Ovary (tissue), 9 donors: ENCODE results near the gene NR1H2. TPM values are rescaled to one million over a fixed set of nuclear protein-coding genes. Genes with fewer than 3 reads are reported as not detected.
"Not testable (repeated sequence)": the region's sequence is repeated elsewhere in the genome, so short reads cannot be mapped to it uniquely, and the experiment has no call there.

ENCODE experiments used
- DNase-seq, 5 donors: peaks; one replicate each; pipeline ENCODE4 v3.0.0-alpha.2; 2019 to 2020
- H3K27ac ChIP-seq, 2 donors: fragments of 200-600 bp; one replicate each; pipeline versions ENCODE4 v1.5.1 to v1.8.0; 2019 to 2022
- H3K27me3 ChIP-seq: fragments of 200-600 bp; one replicate; pipeline ENCODE4 v1.8.0; 2022
- H3K36me3 ChIP-seq: fragments of 200-600 bp; sonication (generic); one replicate; pipeline ENCODE4 v1.5.1; 2019
- H3K4me1 ChIP-seq: one replicate; pipeline ENCODE4 v1.8.1; 2013; ENCODE audit warnings: mild to moderate bottlenecking, moderate library complexity; ENCODE audit not compliant: insufficient read depth
- H3K4me3 ChIP-seq: fragments of 200-600 bp; sonication (generic); one replicate; pipeline ENCODE4 v1.5.1; 2017
- H3K9me3 ChIP-seq, 2 donors: fragments of 200-600 bp in 1 of 2; sonication (generic) in 1 of 2; one replicate each; pipeline versions ENCODE4 v1.5.1 to v1.8.1; 2013 to 2019; ENCODE audit warnings: mild to moderate bottlenecking in 1 of 2, moderate library complexity in 1 of 2
- CTCF ChIP-seq, 3 donors: fragments of 450-650 bp in 2 of 3; fragments of 200-600 bp in 1 of 3; IDR thresholded peaks; one replicate each; pipeline versions ENCODE4 v1.5.1 to v1.8.0; 2016 to 2022; ENCODE audit warnings: antibody characterized with exemption in 3 of 3, mild to moderate bottlenecking in 1 of 3
- EP300 ChIP-seq: sonication (generic); formaldehyde crosslinking; IDR thresholded peaks from one replicate; pipeline ENCODE4 v1.6.1; 2017; ENCODE audit warnings: antibody characterized with exemption
- POLR2A ChIP-seq: fragments of 450-650 bp; IDR thresholded peaks from one replicate; pipeline ENCODE4 v1.6.1; 2017; ENCODE audit warnings: antibody characterized with exemption, mild to moderate bottlenecking, moderate library complexity
- WGBS, 3 donors: extraction: QIAGEN DNeasy Blood & Tissue Kit in 1 of 3; methylation state at CpG; one replicate each; pipeline versions ENCODE4 v1.1.5 to v1.1.7; 2013 to 2017; 5-methylcytosine and 5-hydroxymethylcytosine counted together
- intact Hi-C, 4 donors: fragments of 100-400 bp; cut with DNase I; formaldehyde crosslinking; loops; one replicate each; pipeline versions ENCODE4 v1.11.0 to v1.15.1; 2022 to 2023
- polyA plus RNA-seq, 2 donors: library from polyadenylated mRNA; stranded (reverse); fragments of 200-250 nt in 1 of 2; fragments of 350-450 nt in 1 of 2; fragmentation: Illumina TruSeq in 1 of 2; extraction: RNeasy Lipid Tissue Mini Kit (QIAGEN cat#74804) in 1 of 2; gene quantifications; one replicate each; pipeline ENCODE4 v1.2.3, GENCODE V29; 2013 to 2014
- total RNA-seq, 7 donors: library from RNA; depleted of rRNA in 2 of 7; stranded (reverse); fragments of >200 nt in 2 of 7; fragmentation: NEBNext Ultra II Directional in 3 of 7; extraction: Animal tissue kit (Norgen Biotek cat#: 25700) in 3 of 7; gene quantifications; one replicate each; pipeline versions ENCODE4 v1.1.0 to v1.2.4, GENCODE V29; 2016 to 2023
- donor health status: DM: no; HTN: no; CAD: no; lungs with moderate emphysema.
- donor health status: DM: no; HTN: no; CAD: no.
- donor health status: Bipolar disorder and iron deficiency.
- donor health status: DM: yes; HTN: yes; CAD: no.
- donor health status: DM: no; HTN: no; CAD: no.
- donor health status: DM: yes; HTN: yes; CAD: no.

Gene NR1H2
- total and polyA plus RNA-seq, 9 donors, result 11.5 to 84.2 (median 62.3) TPM

GRCh38 chr19:50340331-50340730 is 35.9 kb upstream of the NR1H2 start:
- H3K4me1 ChIP-seq, result no peaks in the 10 kb centered on the region
- H3K9me3 ChIP-seq, result peaks cover 0 to 3% of the 10 kb centered on the region in 2 donors
- H3K27ac ChIP-seq, result no peak overlapping the region
- no peaks in the 10 kb centered on the region for H3K36me3 ChIP-seq
- intact Hi-C loops, result no loop called here
- TF ChIP-seq CTCF (IDR thresholded peaks at IDR 0.05), result no peak
- TF ChIP-seq POLR2A, result no peak
- TF ChIP-seq EP300, result no peak
- no peak for DNase-seq
- no peaks in the 10 kb centered on the region for H3K27me3 ChIP-seq
- H3K4me3 ChIP-seq, result no peak overlapping the region

GRCh38 chr19:50341091-50341564 is 35.1 kb upstream of the NR1H2 start:
- Histone ChIP-seq H3K9me3 (peaks cover 0 to 3% of the 10 kb centered on the region in 2 donors), H3K27ac (no peak overlapping the region), H3K4me1 (no peaks in the 10 kb centered on the region), H3K4me3 (no peak overlapping the region), H3K36me3 (no peaks in the 10 kb centered on the region), H3K27me3 (no peaks in the 10 kb centered on the region)
- WGBS, 3 donors, result 90 to 94% (median 91%) methylated on average over 3 of the region's 3 CpGs
- intact Hi-C loops, result no loop called here
- no peak for DNase-seq
- TF ChIP-seq CTCF (IDR thresholded peaks at IDR 0.05) (no peak), POLR2A (no peak), EP300 (no peak)

GRCh38 chr19:50344661-50345318 is 31.5 kb upstream of the NR1H2 start:
- H3K27ac ChIP-seq, result no peak overlapping the region
- H3K36me3 ChIP-seq, result no peaks in the 10 kb centered on the region
- no peaks in the 10 kb centered on the region for H3K4me1 ChIP-seq
- intact Hi-C loops, result no loop called here
- H3K9me3 ChIP-seq, result peaks cover 0 to 3% of the 10 kb centered on the region in 2 donors
- DNase-seq, result no peak
- 73 to 82% (median 76%) methylated on average over 8 of the region's 8 CpGs for WGBS, 3 donors
- H3K27me3 ChIP-seq, result no peaks in the 10 kb centered on the region
- TF ChIP-seq POLR2A (no peak), CTCF (IDR thresholded peaks at IDR 0.05) (no peak), EP300 (no peak)
- H3K4me3 ChIP-seq, result no peak overlapping the region

- DNase-seq, intact Hi-C loops, H3K9me3 ChIP-seq, H3K27ac ChIP-seq, H3K4me1 ChIP-seq, H3K4me3 ChIP-seq, H3K36me3 ChIP-seq, H3K27me3 ChIP-seq: not testable (repeated sequence)
- WGBS, 3 donors, result 74 to 80% (median 78%) methylated on average over 8 of the region's 8 CpGs
Measured at GRCh38 chr19:50347089-50347581, 29.1 kb upstream of the NR1H2 start.

GRCh38 chr19:50349277-50350057 is 26.8 kb upstream of the NR1H2 start:
- H3K27ac ChIP-seq, result no peak overlapping the region
- no peak overlapping the region for H3K4me3 ChIP-seq
- no peak for DNase-seq
- no peak for TF ChIP-seq POLR2A
- no peak for TF ChIP-seq CTCF (IDR thresholded peaks at IDR 0.05)
- TF ChIP-seq EP300, result no peak
- WGBS, 3 donors, result 60 to 73% (median 64%) methylated on average over 22 of the region's 22 CpGs
- intact Hi-C loops, result loop anchor here in 1 of 4 donors (5.0 kb wide), 1 partner anchor 163 kb away; the partner anchor contains the start of genes ASPDH and JOSD2
- H3K36me3 ChIP-seq, result no peaks in the 10 kb centered on the region
- peaks cover 0 to 2% of the 10 kb centered on the region in 2 donors for H3K9me3 ChIP-seq
- H3K27me3 ChIP-seq, result no peaks in the 10 kb centered on the region
- no peaks in the 10 kb centered on the region for H3K4me1 ChIP-seq
